SK-MEL-5 (cell line): ENCODE results near the gene PIM1. TPM values are rescaled to one million over a fixed set of nuclear protein-coding genes. Genes with fewer than 3 reads are reported as not detected.

ENCODE experiments used
- DNase-seq: peaks from one replicate; pipeline ENCODE4 v3.0.0-alpha.2; 2016; ENCODE audit warnings: low read depth, low spot score
- in situ Hi-C: cut with HindIII; loops from 2 replicates; pipeline ENCODE4 v1.10.0; 2016; ENCODE audit warnings: low sequenced_read_pairs, high pct_unique_total_duplicates, low pct_unique_long_range_greater_than_20kb
- total RNA-seq: library from RNA; depleted of rRNA; stranded (reverse); fragments of >200 nt; shearing (Covaris generic); gene quantifications from 2 replicates; pipeline ENCODE4 v1.2.3, GENCODE V29; 2014; rRNA removed

PIM1 gene
- total RNA-seq, 1 experiment from 2014 or later, result 0.85 TPM

DNA sequence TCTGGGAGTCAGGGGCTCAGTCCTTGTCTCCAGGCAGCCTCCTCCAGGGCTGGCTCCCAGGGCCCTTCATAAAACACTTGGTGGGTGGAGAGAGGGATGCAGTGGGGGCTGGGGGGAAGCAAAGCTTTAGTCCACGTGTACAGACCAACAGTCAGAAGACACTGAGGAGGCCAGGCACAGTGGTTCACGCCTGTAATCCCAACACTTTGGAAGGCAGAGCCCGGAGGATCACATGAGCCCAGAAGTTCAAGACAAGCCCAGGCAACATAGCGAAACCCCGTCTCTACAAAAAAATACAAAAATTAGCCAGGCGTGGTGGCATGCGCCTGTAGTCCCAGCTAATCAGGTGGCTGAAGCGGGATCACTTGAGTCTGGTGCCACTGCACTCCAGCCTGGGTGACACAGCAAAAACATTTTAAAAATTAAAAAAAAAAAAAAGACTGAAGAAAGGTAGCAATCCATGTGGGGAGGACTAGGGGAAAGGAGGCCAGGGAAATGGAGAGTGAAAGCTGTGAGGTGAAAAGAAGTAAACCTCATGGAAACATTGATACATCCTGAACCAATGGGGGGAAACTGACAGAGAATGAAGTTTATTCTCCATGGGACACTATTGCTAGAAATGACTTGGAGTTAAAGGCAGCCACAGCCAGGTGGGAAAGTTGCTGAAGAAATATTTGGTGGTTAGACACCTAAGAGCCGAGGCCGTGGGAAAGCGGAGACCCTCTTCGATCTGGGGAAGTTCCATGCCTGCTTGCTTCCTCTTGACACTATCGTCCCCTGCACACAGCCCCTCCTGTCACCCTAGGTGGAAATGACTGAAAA is 35.4 kb downstream of the PIM1 start:
- no peak for DNase-seq
- in situ Hi-C loops, result no loop called here

DNA sequence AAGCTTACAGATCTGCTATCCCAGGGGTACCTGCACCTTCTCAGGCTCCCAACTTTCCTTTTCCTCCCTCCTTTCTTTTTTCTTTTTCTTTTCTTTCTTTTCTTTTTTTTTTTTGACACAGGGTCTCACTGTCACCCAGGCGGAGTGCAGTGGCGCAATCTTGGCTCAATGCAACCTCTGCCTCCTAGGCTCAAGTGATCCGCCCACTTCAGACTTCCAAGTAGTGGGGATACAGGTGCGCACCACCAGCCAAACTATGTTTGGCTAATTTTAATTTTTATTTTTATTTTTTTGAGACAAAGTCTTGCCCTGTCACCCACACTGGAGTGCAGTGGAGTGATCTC is 36.0 kb downstream of the PIM1 start:
- no peak for DNase-seq
- in situ Hi-C loops, result no loop called here

DNA sequence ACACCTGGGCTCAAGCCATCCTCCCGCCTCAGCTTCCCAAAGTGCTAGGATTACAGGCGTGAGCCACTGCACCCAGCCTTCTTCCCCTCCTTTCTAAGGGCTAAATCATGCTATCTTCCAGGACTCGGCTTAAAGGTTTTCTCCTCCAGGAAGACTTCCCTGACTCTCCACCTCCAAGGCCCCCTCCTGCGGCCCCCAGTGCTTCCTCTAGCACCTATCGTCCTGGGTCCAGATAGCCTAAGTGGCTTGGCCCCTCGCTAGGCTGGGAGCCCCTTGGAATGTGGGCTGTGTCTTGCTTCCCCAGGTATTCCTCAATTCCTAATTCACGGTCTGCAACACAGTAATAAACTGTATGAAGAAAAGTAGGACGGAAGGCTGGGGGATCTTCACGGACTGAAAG is 36.7 kb downstream of the PIM1 start:
- in situ Hi-C loops, result no loop called here
- DNase-seq, result no peak

DNA sequence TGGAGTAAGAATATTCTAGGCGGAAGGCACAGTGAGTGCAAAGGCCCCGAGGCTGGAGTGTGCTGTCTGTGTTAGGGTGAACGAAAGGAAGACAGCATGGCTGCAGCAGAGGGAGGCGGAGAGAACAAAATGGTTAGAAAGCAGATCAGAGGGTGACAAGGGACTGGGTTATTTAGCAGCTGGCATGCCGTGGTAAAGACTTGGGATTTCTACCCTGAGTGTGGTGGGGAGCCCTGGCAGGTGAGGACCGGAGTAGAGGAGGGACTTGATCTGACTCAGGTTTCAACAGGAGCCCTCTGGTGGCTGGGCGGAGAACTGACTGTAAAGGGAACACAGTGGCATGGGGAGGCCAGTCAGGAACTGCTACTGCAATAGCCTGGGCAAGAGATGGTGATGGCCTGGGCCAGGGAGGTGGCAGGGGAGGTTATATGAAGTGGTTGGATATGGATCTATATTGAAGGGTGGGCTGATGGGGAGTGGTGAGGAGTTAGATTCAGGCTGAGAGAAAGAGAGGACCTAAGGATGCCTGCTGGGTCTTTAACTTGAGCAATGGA is 38.0 kb downstream of the PIM1 start:
- in situ Hi-C loops, result no loop called here
- DNase-seq, result peak; percentile 88

DNA sequence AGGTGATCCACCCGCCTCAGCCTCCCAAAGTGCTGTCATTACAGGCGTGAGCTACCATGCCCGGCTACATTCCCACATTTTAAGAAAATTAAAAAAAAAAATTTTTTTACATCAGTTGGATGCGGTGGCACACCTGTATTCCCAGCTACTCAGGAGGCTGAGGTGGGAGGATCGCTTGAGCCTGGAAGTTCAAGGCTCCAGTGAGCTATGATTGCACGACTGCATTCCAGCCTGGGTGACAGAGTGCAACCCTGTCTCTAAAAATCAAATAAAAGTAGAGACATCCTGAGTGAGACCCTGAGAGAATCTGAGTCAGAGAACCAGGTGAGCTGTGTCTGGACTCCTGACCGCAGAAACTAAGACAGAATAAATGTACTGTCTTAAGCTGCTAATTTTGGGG is 38.8 kb downstream of the PIM1 start:
- DNase-seq, result no peak
- in situ Hi-C loops, result no loop called here

DNA sequence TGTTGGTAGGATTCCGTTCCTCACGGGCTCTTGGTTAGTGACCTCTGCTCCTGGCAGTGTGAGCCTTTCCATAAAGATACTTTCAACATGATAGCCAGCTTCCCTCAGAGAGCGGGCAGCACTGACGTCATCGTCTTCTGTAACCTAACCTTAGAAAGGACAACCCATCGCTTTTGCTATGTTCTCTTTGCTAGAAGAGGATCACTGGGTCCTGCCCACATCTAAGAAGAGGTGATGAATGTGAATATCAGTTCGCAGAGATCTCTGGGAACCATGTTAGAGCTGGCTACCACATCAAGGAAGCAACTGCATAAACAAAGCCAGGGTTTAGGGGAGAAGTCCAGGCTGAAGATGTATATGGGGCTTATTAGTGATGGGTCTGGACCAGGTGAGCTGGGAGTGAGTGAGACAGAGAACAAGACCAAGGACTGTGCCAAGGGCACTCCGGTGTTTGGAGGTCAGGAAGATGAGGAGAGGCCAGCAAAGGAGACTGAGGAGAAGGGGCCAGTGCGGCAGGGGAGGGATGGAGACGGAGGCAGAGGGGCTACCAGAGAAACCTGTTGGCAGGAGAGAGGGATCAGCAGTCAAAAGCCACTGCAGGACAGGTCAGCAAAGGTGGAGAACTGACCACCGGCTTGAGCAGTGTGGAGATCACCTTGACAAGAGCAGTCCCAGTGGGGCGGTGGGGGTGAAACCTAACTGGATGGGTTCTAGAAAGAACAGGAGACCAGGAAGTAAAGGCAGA is 39.7 kb downstream of the PIM1 start:
- in situ Hi-C loops, result no loop called here

DNA sequence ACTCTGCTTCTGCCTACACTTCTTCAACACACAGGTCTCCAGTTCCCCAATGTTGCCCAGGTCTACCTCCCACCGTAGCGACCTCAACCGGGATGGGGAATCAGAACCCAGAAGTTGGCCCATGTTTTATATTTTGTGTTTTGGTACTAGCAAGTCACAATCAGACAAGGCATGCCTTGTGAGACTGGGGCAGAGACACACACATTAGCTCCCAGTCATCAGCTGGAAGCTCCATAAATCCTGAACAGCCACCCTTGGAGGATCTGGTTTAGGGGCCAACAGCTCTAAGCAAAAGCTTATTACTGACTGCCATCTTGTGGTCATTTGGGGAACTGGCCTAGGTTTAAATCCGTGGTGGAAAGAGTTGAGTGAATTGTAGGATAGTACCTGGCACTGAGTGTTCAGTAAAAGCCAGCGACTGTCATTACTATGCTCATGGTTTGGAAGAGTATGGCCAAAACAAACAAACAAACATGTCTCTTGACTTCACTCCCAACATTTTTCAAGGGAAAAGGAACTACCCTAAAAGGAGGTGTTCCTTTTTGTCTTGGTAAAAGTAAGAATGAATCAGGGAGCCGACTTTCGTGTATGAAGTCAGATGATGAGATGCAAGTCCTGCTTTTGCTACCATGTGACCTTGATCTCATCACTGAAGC is 40.5 kb downstream of the PIM1 start:
- in situ Hi-C loops, result no loop called here
- DNase-seq, result peak; percentile 90

More for the DNA sequence above, 39.7 kb downstream of the PIM1 start:
- no peak for DNase-seq

DNA sequence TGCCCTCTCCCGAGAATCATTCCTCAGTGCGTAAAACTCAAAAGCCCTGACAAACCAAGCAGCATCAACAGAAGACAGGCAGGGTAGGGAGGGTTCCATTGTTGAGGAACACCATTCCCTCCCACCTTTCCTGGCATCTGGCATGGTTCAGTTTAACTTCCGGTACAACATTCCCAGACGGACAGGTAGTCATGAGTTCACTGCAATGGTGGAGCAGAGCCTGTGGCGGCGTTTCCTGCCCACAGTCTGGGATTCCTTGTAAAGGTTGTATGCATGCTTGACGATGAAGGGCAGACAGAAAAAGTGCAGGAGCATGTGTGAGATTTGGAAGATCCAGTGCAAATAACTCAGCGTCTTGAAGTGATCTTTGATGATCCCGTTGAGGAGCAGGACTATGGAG is 42.3 kb downstream of the PIM1 start:
- DNase-seq, result no peak
- in situ Hi-C loops, result no loop called here

DNA sequence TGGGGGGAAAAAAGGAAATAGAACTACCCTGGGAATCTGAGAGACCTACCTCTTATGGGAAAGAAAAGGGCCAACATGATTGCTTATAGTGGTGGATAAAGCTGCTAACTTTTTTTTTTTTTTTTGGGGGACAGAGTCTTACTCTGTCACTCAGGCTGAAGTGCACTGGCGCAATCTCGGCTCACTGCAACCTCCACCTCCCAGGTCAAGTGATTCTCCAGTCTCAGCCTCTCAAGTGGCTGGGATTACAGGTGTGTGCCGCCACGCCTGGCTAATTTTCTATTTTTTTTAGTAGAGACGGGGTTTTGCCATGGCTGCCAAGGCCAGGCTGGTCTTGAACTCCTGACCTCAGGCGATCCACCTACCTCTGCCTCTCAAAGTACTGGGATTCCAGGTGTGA is 48.1 kb downstream of the PIM1 start:
- in situ Hi-C loops, result no loop called here
- DNase-seq, result no peak

DNA sequence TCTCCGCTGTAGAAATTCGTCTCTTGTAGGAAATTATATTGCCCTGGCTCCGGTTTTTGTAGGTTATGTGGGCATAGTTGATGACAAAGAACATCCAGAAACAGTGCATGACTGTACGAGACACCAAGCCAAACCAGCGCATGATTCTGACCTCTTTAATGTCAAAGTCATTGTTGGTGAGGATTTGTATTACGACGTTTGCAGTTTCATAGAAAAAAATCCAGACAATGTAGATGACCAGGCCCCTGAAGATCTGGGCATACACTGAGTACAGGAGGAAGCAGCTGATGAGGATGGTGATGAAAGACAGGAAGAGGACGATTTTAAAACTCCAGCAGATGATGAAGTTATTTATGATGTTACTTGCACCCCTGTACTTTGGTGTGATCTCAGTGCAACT is 48.6 kb downstream of the PIM1 start:
- in situ Hi-C loops, result no loop called here
- DNase-seq, result no peak

DNA sequence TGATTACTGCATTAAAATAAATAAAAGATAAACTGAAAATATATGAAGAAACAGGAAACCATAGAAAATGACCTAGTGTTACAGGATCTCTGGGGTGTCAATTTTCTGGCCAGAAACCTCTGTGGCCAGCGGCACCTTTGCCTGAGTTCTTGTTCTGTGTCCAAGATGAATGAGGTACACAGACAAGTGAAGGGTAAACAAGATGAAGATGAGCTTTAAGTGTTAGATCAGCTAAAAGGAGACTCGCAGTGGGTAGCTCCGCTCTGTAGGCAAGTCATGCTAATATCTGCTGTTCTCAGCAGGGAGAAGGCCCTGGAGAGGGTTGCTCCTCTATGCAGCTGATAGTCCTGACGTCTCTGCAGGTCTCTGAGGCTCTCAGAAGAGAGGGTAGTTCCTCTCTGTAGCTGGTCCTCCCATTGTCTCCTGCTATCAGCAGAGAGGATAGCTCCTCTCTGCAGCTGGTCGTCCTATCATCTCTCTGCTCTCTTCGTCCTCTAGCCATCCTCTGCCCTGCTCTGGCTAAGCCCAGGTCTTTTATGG is 51.7 kb downstream of the PIM1 start:
- in situ Hi-C loops, result no loop called here
- no peak for DNase-seq

DNA sequence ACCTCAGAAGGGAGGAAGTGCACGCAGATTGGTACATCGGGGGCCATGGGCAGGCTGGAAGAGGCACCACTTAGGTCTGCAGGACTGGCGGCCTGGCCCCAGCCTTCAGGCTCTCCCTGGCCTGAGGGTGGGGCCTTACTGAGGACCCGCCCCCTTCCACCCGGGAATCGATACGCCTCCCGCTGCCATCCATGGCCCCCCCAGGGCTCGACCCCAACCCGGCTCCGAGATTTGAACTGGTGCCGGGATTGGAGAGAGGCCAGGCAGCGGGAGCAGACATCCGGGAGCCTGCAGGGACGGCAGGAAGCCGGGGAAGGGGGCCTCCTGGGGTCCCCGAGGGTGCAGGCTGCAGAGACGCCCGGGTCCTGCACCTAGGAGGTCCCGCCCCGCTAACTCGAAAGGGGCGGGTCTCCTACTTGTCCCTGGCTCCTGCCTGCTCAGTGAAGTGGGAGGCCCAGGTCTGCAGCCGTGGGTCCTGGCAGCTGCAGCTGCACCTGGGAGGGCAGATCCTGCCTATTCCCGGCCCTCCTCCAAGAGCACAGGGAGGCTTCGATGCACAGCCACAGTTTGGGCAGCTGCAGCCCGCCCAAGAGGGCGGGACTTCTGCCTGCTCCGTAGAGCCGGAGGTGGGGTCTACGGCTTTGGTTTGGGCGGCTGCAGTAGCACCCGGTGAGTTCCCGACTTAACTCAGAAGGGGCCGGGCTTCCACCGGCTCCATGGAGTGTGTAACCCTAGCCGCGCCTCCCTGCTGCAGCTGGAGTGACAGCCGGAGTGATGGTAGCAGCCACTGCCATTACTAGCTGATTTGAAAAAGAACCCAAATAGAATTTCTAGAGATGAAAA is 52.4 kb downstream of the PIM1 start:
- in situ Hi-C loops, result no loop called here
- peak; percentile 93 for DNase-seq

DNA sequence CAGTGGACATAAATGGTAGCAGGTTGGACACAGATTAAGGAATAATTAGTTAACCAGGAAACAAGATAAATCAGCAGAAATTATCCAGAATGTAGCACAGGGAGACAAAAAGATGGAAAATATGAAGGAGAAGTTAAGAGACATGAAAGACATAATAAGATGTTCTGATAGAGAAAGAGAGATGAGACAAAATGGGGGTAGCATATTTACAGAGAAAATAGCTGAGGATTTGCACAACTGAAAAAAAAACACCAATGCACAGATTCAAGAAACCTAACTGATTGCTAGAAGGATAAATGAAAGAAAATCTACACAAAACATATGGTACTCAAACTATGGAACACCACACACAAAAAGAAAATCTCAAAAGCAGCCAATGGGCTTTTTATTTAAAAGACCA is 53.0 kb downstream of the PIM1 start:
- in situ Hi-C loops, result no loop called here
- DNase-seq, result no peak

Other genes with a start within 250 kb of the PIM1 start
- not detected in 2 replicates for gene PI16, start 215.4 kb upstream of the PIM1 start, total RNA-seq
- gene MTCH1, start 184.0 kb upstream of the PIM1 start, total RNA-seq, result 214 and 222 TPM in 2 replicates
- gene FGD2, start 164.5 kb upstream of the PIM1 start, total RNA-seq, result 0.08 TPM in 1 of 2 replicates, not detected in the other
- gene TBC1D22B, start 87.6 kb downstream of the PIM1 start, total RNA-seq, result 6.5 and 7.1 TPM in 2 replicates
- gene TMEM217, start 88.0 kb downstream of the PIM1 start, total RNA-seq, result 0.11 and 0.40 TPM in 2 replicates
- gene RNF8, start 183.8 kb downstream of the PIM1 start, total RNA-seq, result 23.4 and 29.0 TPM in 2 replicates